ENCODE data around the gene NPHP4. TPM values are rescaled to one million over a fixed set of nuclear protein-coding genes. Genes with fewer than 3 reads are reported as not detected.

NPHP4 gene
- polyA plus RNA-seq, 3 donors, result 0.39 to 13.7 (median 1.2) TPM

- Mint-ChIP-seq H3K27ac (no peak overlapping the region), H3K4me3 (no peak overlapping the region), H3K27me3 (ENCODE audit: low read depth in 3 of 3) (peaks cover 2 to 3% (median 3%) of the 10 kb centered on the region in 3 donors), H3K9me3 (peaks cover 0 to 3% (median 0%) of the 10 kb centered on the region in 7 donors), H3K4me1 (no peaks in the 10 kb centered on the region), H3K36me3 (no peaks in the 10 kb centered on the region)
- H3K9me3 ChIP-seq (replicated peaks in 1 of 2; ENCODE audit: control insufficient read depth in 1 of 2, insufficient read depth in 1 of 2, low read length in 2 of 2), result no peaks in the 10 kb centered on the region
- no peak for DNase-seq
- no peaks in the 10 kb centered on the region for H3K79me2 ChIP-seq (ENCODE audit: insufficient read depth, low read length)
- no peak overlapping the region for H3K4me2 ChIP-seq (replicated peaks; ENCODE audit: extremely low read depth, low read length, poor library complexity, severe bottlenecking)
- H4K20me1 ChIP-seq (ENCODE audit: insufficient read depth, low read length), result no peaks in the 10 kb centered on the region
- H2AFZ ChIP-seq (ENCODE audit: insufficient read depth, low read depth, low read length, poor library complexity, severe bottlenecking), result no peak overlapping the region
- no peak overlapping the region for H3K9ac ChIP-seq (ENCODE audit: insufficient read depth, low read length, poor library complexity, severe bottlenecking)
- no peaks in the 10 kb centered on the region for H3K4me1 ChIP-seq (ENCODE audit: control insufficient read depth in 1 of 2, insufficient read depth in 2 of 2, low read length in 2 of 2)
- H3K27me3 ChIP-seq (ENCODE audit: control insufficient read depth in 2 of 2, insufficient read depth in 2 of 2, low read length in 2 of 2), result no peaks in the 10 kb centered on the region
- no peak overlapping the region for H3K27ac ChIP-seq (ENCODE audit: low read depth in 1 of 2, low read length in 2 of 2)
- no peaks in the 10 kb centered on the region for H3K36me3 ChIP-seq (replicated peaks in 1 of 2; ENCODE audit: control insufficient read depth in 1 of 2, insufficient read depth in 2 of 2, low read length in 2 of 2)
- WGBS (ENCODE audit: insufficient coverage), result 80% methylated on average over 14 of the region's 14 CpGs
- no peak for TF ChIP-seq CTCF (IDR thresholded peaks at IDR 0.05)
- intact Hi-C loops (cut with micrococcal nuclease), result no loop called here
- H3K4me3 ChIP-seq (replicated peaks in 1 of 3; ENCODE audit: low read depth in 2 of 3, low read length in 3 of 3), result no peak overlapping the region
These were observed 147.8 kb downstream of the NPHP4 start for GRCh38 chr1:5844442-5844841.

DNA sequence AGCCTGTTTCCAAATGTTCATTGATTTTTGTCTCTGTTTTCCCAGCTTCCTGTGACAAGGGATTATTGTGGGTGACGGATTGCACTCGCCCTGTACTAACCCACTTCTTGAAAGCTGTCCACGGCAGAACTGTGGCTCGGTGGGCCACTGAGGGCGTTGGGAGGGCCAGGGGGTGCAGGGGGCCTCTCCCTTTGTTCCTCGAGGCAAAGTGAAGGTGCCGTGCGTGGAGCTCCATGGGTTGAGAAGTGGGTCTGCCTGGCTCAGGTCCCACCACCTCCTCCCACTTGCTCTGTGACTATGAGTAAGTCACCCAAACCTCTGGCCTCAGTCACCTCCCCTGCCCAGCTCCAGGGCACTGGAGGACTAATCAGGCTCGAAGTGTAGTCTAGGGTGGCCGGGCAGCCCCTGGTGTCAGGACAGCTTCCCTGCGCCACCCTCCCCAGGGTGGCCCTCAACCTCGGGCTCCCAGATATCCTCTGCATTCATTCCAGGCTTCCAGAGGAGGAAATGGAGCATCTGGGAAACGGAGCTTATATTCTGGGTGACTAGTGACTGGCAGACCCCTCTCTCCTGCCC, 148.6 kb downstream of the NPHP4 start:
- Histone ChIP-seq H2AFZ (ENCODE audit: insufficient read depth, low read depth, low read length, poor library complexity, severe bottlenecking) (no peak overlapping the region), H3K27ac (ENCODE audit: low read depth in 1 of 2, low read length in 2 of 2) (no peak overlapping the region), H3K4me1 (ENCODE audit: control insufficient read depth in 1 of 2, insufficient read depth in 2 of 2, low read length in 2 of 2) (no peaks in the 10 kb centered on the region), H3K27me3 (ENCODE audit: control insufficient read depth in 2 of 2, insufficient read depth in 2 of 2, low read length in 2 of 2) (no peaks in the 10 kb centered on the region), H3K36me3 (replicated peaks in 1 of 2; ENCODE audit: control insufficient read depth in 1 of 2, insufficient read depth in 2 of 2, low read length in 2 of 2) (no peaks in the 10 kb centered on the region), H3K4me3 (replicated peaks in 1 of 3; ENCODE audit: low read depth in 2 of 3, low read length in 3 of 3) (no peak overlapping the region), H3K9me3 (replicated peaks in 1 of 2; ENCODE audit: control insufficient read depth in 1 of 2, insufficient read depth in 1 of 2, low read length in 2 of 2) (no peaks in the 10 kb centered on the region), H3K4me2 (replicated peaks; ENCODE audit: extremely low read depth, low read length, poor library complexity, severe bottlenecking) (no peak overlapping the region), H3K79me2 (ENCODE audit: insufficient read depth, low read length) (no peaks in the 10 kb centered on the region), H4K20me1 (ENCODE audit: insufficient read depth, low read length) (no peaks in the 10 kb centered on the region), H3K9ac (ENCODE audit: insufficient read depth, low read length, poor library complexity, severe bottlenecking) (no peak overlapping the region)
- intact Hi-C loops (cut with micrococcal nuclease), result no loop called here
- 80% methylated on average over 1 of the region's 13 CpGs for WGBS (ENCODE audit: insufficient coverage)
- Mint-ChIP-seq H3K36me3 (no peaks in the 10 kb centered on the region), H3K4me3 (no peak overlapping the region), H3K4me1 (no peaks in the 10 kb centered on the region), H3K27me3 (ENCODE audit: low read depth in 3 of 3) (peaks cover 3 to 9% (median 3%) of the 10 kb centered on the region in 3 donors), H3K9me3 (peaks cover 0 to 3% (median 0%) of the 10 kb centered on the region in 7 donors), H3K27ac (no peak overlapping the region)
- no peak for TF ChIP-seq CTCF (IDR thresholded peaks at IDR 0.05)
- DNase-seq, result no peak
